Kidney tubule cell (primary cell): Measurements from ENCODE around the gene EXOSC9.
"Not testable (repeated sequence)": the region's sequence is repeated elsewhere in the genome, so short reads cannot be mapped to it uniquely, and the experiment has no call there.

Source experiments
- DNase-seq: peaks from one replicate; pipeline ENCODE4 v3.0.0-alpha.2; 2018; ENCODE audit warnings: low spot score

Gene EXOSC9

DNA sequence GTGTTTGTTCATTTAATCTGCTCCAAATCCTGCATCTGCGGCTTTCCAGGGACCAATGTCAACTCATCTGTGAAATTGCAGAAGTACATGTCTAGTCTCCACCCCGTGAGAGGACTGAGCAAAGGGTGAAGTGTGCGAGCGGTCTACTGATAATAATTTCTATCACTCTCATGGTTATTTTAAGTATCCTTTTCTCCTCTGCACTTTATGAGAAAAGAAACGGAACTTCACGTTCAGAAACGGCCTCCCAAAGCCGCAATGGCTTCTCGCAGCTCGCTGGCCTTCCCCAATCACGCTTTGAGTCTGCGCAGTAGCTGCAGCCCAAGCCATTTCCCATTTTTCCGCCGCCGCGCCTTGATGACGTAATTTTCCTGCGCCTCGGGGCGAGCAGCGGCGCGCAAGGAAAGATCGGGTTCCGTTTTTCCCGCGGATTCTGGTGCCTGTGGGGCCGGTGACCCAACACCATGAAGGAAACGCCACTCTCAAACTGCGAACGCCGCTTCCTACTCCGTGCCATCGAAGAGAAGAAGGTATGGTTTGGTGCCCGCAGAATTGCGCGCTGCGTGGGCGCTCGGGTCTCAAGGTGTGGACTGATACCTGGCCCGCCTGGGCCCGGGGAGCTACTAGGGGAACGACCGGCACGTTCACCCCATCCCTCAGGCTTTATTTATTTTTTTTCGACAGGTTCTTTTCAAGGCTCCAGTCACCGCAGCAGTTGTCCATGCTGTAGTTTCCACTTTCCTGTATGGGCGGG lies at the start of gene EXOSC9:
Gene EXOSC9, plus strand, starts transcription at position 363 of the 754 bp plus-strand sequence. Its CDS starts 102 bp downstream, at position 465.
- peak; percentile 94 for DNase-seq

DNA sequence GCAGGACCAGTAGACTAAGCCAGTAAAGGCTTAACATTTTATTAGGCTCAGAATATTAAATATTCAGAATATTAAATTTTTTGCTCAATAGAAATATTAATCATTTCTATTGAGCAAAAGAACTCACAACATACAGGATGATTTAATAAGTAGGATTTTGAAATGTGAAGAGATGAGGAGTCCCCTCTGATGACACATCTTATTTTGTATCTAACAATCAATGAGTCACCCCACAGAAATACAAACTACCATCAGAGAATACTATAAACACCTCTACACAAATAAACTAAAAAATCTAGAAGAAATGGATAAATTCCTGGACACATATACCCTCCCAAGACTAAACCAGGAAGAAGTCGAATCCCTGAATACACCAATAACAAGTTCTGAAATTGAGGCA lies 49.0 kb upstream of the EXOSC9 start:
- DNase-seq, result not testable (repeated sequence)

- no peak for DNase-seq
These were observed 42.1 kb upstream of the EXOSC9 start for GRCh38 chr4:121758925-121759568.

- DNase-seq, result no peak
These were observed 40.9 kb upstream of the EXOSC9 start for GRCh38 chr4:121760205-121760604.

DNA sequence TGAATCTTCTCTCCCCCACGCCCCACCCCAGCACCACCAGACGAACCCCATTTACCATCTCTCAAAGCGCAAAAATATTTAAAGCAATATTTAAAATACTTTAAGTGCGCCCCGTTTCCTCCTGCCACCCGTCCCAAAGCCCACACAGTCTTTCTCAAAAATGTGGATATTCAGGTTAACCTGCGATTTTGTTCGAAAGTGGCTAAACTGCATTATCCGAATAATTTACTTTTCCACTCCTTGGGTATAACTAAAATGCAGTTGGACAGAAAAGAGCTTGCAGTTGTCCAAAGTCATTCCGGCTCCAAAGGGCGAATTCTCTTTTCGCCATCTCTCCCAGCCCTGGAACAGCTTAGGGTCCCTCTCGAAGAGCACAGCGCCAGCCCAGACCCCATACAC lies 36.8 kb upstream of the EXOSC9 start:
- no peak for DNase-seq

DNA sequence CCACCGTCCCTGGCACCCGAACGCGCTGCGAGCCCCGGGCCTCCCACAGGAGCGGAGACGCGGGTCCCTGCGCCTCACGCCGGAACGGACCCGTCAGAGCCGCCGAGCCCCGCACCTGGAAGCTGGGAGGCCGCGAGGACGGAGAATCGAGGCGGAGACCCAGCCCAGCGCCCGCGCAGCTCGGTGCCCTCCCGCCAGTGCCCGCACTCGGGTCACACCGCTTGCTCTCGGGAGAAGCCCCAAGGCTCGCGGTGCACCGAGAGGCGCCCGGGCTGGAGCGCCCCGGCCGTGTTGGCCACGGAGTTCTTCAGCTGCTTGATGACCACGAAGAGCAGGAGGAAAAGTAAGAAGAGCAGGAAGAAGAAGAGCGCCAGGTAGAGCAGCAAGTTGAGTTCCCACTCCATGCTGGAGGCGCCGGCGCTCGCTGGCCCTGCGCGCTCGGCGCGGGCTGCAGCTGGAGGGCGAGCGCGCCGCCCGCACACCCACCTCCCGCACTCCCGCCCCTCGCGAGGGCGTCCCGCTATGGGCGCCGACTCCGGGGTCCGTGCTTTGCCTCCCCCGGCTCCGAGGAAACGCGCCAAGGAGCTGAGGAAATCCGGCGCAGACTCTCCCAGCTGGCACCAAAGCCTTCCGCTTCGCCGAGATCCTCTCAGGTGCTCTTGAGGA lies 36.3 kb upstream of the EXOSC9 start, which contains the start of gene SMIM43:
Gene SMIM43, minus strand, starts transcription at position 463 of the 666 bp plus-strand sequence. Its CDS starts 59 bp downstream, at position 404.
- DNase-seq, result peak; percentile 28

- DNase-seq, result no peak
These were observed 35.8 kb upstream of the EXOSC9 start for GRCh38 chr4:121765368-121765705.

DNA sequence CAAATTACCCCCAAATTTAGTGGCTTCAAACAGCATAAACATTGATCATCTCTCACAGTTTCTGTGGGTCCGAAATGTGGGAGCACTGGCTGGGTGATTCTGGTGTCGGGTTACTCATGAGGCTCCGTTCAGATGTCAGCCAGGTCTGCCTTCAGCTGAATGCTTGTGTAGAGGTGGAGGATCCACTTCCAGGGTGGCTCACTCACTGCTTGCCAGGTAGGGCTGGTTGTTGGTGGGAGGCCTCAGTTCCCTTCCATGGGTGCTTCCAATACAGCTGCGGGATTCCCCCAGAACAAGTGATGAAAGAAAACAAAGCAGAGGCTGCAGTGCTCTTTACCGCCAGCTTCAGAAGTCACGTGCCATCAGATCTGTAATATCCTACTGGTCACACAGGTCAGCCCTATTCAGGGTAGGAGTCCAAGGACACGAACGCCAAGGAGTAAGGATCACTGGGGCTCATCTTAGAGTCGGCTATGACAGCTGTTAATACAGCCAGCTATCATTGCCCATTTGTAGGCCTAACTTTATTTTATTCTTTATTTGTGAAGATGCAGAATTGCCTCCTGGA lies 35.1 kb upstream of the EXOSC9 start:
- no peak for DNase-seq

GRCh38 chr4:121767166-121767565 lies 34.0 kb upstream of the EXOSC9 start:
- no peak for DNase-seq

GRCh38 chr4:121769341-121769740 lies 31.8 kb upstream of the EXOSC9 start:
- DNase-seq, result no peak

GRCh38 chr4:121771869-121772268 lies 29.3 kb upstream of the EXOSC9 start:
- no peak for DNase-seq

GRCh38 chr4:121773883-121774282 lies 27.2 kb upstream of the EXOSC9 start:
- DNase-seq, result peak; percentile 20

GRCh38 chr4:121776610-121777401 lies 24.3 kb upstream of the EXOSC9 start:
- DNase-seq, result no peak

- peak; percentile 91 for DNase-seq
These were observed 23.5 kb upstream of the EXOSC9 start for GRCh38 chr4:121777625-121778024.

- peak; percentile 18 for DNase-seq
These were observed 22.0 kb upstream of the EXOSC9 start for GRCh38 chr4:121778991-121779628.

- DNase-seq, result no peak
These were observed 17.9 kb upstream of the EXOSC9 start for GRCh38 chr4:121783210-121783609.

GRCh38 chr4:121784401-121784800 lies 16.7 kb upstream of the EXOSC9 start:
- DNase-seq, result no peak

DNA sequence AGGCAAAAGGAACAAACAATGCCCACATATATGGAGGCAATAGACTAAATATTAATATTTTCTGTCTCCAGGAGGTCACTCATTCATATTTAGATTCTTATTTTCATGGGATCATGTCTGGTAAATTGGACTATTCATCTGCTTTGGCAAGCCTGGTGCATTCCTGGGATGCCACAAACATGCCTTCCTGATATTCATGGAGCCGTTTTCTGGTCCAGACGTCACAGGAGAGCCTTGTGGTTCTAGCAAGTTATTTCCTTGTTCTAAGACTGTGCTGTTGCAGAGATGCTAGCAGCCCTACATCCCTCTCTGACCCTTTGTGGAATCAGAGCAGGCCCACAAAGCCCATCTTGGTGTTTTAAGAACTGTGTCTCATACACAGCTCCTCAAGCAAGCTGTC lies 16.1 kb upstream of the EXOSC9 start:
- DNase-seq, result peak; percentile 94

- peak; percentile 5 for DNase-seq
These were observed 15.6 kb upstream of the EXOSC9 start for GRCh38 chr4:121785479-121785878.

GRCh38 chr4:121786221-121786620 lies 14.9 kb upstream of the EXOSC9 start:
- DNase-seq, result no peak

DNA sequence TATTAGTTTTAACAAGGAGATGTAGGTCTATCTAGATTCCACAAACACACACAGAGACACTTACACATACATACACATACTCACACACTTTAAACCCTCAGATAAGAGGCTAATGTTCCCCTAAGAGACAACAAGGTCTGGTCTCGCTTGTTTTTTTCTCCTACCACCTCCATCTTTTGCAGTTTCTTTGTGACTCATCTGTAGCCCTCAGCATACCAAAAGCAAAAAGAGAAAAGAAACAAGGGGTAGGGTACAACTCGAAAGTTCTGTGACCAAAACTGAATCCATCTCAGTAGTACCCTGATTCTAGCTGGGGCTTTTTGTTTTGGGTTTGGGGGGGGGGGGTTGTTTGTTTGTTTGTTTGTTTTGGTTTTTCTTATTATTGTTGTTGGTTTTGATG lies 12.2 kb upstream of the EXOSC9 start:
- DNase-seq, result no peak
